A549 (cell line): ENCODE data around the gene XRCC4.

Experiments used
- CBX2 ChIP-seq: fragments of 200-600 bp; sonication (generic); IDR thresholded peaks from 2 replicates; pipeline ENCODE4 v1.6.1; 2016; ENCODE audit warnings: low read depth, mild to moderate bottlenecking, borderline replicate concordance
- POLR2A ChIP-seq: IDR thresholded peaks from 2 replicates; pipeline ENCODE4 v1.6.1; 2012; ENCODE audit warnings: mild to moderate bottlenecking, low read length
- TF ChIP-seq, protein P1 (sequence below): fragments of 200-600 bp; sonication (generic); IDR thresholded peaks from 2 replicates; pipeline ENCODE4 v1.6.1; 2016; ENCODE audit warnings: antibody characterized with exemption, mild to moderate bottlenecking, moderate library complexity
- TF ChIP-seq, protein P2 (sequence below): fragments of >200 bp; sonication (Bioruptor Twin); formaldehyde crosslinking; IDR thresholded peaks from 3 replicates; pipeline ENCODE4 v1.5.1; 2016
- TF ChIP-seq, protein P3 (sequence below): IDR thresholded peaks from 2 replicates; pipeline ENCODE4 v1.6.1; 2012

DNA sequence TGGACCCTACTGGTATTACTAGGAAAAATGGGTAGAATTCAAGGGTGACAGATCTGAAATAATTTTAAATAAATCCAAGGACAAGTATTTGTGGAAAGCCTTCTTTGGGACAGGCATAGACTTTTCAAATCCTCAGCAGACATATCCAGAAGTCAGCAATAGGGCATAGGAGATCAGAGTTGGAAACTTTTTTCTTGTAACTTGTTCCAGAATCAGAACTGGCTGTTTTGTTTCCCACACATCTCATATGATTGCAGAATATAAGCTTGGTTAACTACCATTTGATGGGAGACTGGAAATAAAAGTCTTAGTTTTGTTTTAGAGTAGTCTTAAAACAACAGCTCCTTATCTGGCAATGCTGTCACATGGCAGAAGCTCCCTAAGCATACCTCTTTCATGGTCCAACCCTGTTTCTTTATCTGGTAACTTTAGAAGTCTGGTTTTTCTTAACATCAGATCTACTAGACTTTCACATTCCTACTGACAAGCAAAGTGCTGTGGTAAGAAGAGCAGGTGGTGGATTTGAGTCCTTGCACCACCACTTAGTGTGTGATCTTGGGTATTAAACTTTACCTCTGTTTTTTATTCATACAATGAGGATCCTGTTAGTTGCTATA, 25.1 kb downstream of the XRCC4 start:
- TF ChIP-seq, protein P1, sequence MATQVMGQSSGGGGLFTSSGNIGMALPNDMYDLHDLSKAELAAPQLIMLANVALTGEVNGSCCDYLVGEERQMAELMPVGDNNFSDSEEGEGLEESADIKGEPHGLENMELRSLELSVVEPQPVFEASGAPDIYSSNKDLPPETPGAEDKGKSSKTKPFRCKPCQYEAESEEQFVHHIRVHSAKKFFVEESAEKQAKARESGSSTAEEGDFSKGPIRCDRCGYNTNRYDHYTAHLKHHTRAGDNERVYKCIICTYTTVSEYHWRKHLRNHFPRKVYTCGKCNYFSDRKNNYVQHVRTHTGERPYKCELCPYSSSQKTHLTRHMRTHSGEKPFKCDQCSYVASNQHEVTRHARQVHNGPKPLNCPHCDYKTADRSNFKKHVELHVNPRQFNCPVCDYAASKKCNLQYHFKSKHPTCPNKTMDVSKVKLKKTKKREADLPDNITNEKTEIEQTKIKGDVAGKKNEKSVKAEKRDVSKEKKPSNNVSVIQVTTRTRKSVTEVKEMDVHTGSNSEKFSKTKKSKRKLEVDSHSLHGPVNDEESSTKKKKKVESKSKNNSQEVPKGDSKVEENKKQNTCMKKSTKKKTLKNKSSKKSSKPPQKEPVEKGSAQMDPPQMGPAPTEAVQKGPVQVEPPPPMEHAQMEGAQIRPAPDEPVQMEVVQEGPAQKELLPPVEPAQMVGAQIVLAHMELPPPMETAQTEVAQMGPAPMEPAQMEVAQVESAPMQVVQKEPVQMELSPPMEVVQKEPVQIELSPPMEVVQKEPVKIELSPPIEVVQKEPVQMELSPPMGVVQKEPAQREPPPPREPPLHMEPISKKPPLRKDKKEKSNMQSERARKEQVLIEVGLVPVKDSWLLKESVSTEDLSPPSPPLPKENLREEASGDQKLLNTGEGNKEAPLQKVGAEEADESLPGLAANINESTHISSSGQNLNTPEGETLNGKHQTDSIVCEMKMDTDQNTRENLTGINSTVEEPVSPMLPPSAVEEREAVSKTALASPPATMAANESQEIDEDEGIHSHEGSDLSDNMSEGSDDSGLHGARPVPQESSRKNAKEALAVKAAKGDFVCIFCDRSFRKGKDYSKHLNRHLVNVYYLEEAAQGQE = no peak
- TF ChIP-seq, protein P2, sequence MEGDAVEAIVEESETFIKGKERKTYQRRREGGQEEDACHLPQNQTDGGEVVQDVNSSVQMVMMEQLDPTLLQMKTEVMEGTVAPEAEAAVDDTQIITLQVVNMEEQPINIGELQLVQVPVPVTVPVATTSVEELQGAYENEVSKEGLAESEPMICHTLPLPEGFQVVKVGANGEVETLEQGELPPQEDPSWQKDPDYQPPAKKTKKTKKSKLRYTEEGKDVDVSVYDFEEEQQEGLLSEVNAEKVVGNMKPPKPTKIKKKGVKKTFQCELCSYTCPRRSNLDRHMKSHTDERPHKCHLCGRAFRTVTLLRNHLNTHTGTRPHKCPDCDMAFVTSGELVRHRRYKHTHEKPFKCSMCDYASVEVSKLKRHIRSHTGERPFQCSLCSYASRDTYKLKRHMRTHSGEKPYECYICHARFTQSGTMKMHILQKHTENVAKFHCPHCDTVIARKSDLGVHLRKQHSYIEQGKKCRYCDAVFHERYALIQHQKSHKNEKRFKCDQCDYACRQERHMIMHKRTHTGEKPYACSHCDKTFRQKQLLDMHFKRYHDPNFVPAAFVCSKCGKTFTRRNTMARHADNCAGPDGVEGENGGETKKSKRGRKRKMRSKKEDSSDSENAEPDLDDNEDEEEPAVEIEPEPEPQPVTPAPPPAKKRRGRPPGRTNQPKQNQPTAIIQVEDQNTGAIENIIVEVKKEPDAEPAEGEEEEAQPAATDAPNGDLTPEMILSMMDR = no peak
- no peak for TF ChIP-seq POLR2A
- TF ChIP-seq, protein P3, sequence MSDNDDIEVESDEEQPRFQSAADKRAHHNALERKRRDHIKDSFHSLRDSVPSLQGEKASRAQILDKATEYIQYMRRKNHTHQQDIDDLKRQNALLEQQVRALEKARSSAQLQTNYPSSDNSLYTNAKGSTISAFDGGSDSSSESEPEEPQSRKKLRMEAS = no peak
- TF ChIP-seq CBX2 = no peak
